Suppressor macrophage treated with lipopolysaccharide for 4 hours (primary cell): ENCODE results near the gene XYLT1.

Source experiments
- DNase-seq: peaks from one replicate; pipeline ENCODE4 v3.0.0-alpha.2; 2020

The XYLT1 gene

DNA sequence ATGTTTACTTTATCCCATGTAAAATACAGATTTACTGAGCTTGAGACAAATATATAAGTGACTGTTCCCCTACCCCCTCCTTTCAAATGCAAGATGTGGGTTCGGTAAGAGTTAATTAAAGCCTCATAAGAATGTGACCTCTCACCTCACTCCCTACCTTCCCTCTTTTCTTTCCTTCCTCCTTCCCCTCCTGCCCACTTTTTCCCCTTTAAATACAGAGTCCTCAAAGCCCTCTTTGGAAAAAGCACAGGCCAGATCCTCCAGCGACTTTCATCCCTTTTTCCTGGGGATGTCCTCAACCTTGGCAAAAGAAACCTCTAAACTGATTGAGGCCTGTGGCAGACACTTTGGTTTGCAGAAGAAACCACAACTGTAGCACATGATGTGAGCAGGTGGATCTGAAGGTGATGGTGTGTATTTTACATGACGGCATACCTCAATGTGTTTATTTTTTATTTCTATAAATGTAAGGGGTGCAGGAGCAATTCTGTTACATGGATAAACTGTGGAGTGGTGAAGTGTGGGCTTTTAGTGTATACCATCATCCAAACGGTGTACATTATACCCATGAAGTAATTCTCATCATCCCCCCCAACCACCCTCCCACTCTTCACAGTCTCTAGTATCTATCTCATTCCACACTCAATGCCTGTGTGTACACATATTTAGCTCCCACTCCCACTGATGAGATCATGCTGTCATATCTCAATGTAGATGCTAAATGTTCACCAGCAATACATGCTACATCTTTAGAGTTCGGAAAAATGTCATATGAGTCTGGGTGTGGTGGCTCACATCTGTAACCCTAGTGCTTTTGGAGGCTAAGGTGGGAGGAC is 77.7 kb downstream of the XYLT1 start:
- no peak for DNase-seq

DNA sequence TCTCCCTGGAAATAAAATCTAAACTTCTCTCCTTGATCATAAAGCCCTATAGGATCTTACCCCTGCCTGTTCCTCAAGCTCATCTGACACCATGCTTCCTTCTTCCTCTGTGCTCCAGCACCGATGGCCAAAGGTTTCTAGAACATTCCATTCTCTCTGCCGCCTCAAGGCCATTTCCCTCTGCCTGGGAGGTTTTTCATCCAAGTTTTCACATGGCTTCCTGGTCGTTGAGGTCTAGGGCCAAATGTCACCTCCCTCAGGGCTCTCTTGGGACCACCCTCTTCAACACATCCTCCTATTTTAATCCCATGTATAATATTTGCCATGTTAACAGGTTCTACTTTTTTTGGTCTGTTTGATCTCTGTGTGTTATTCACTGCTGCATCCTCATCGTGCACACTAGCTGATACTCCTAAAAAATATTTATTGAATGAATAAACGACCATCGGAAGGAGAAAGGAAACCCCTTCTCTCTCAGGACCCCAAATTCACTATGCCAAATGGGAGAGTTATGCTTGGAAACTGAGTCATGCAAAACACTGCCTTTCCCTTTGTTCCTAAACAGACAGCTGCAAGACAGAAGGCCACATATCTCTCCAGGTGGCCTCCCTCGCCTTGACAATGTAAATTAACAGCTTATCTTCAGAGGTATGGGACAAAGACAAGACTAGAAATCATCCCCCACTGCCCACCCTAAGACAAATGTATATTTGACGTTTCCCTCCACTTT is 78.5 kb downstream of the XYLT1 start:
- DNase-seq = no peak

DNA sequence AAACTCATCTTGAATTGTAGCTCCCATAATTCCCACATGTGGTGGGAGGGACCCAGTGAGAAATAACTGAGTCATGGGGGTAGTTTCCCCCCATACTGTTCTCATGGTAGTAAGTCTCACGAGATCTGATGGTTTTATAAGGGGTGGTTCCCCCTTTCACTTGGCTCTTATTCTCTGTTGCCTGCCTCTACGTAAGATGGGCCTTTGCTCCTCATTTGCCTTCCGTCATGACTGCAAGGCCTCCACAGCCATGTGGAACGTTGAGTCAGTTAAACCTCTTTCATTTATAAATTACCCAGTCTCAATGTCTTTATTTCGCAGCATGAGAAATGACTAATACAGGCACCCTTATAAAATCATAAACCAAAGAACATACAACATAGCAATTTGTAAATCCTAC is 79.0 kb downstream of the XYLT1 start:
- DNase-seq = no peak

DNA sequence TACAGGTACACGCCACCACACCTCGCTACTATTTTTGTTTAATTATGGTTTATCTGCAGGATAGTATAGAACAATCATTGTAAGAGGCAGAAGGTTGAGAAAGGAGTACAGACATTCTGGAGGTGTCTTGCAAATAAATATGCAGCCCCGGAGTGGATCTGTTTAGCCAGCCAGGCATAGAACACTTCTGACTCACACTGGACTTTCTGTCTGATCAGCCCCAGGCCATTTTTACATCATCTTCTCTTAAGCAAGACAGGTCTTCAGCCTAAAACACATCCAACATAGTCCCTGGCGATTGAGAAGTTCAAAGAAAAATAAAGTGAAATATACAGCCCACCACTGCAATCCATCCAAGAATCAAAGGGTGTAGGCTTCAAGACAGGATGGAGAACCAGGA is 81.4 kb downstream of the XYLT1 start:
- DNase-seq = no peak

DNA sequence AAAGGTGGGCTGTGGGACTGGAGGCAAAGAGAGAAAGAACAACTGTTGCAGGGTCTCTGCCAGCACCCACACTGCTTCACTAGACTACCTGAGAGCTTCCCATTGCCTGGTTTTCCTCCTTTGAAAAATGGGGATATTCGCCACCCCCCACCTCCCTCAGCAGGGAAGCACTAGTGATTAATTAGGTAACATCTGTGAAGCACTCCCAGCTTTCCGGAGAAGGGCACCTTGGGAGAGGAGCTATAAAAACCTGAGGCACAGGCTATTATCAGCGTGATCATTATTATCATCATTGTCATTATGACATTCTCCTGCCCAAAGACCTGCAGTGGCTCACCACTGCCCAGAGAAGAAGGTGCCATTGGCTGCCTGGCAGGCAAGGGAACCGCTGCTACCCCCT is 83.5 kb downstream of the XYLT1 start:
- no peak for DNase-seq

DNA sequence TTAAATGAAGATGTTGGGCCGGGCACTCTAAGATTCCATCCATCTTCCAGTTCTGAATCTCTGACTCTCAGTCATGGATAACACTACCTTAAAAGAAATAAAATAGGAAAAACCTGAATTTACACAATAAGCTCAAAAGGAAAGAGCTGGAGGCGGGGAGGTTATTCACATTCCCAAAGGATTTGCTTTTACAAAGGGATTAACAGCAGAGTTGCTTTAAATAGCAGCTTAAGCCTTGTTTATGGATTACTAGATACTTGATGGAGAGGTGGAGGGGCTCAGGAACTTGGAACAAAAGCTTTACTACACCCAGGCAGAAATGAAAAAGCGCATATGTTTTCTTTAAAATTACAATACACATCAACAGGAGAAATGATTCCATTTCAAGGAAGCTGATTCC is 84.5 kb downstream of the XYLT1 start:
- no peak for DNase-seq

DNA sequence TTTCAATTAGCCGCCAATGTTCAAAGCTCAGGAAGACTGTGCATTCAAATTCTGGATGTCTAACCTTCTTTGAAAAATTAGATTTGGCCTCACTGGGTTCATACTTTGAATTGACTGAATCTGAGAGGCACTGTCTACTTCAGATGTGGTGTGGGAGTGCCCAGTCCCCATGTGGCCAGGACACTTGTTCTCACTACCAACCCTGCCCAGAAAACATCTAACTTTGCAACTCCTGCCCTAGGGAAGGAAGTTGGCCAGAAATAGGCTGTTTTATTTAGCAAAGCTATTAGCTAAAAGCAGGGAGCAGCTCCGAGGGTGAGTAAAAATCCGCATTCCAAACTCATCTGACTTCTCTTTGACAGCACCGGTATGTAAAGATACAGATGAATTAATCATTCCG is 86.3 kb downstream of the XYLT1 start:
- no peak for DNase-seq

DNA sequence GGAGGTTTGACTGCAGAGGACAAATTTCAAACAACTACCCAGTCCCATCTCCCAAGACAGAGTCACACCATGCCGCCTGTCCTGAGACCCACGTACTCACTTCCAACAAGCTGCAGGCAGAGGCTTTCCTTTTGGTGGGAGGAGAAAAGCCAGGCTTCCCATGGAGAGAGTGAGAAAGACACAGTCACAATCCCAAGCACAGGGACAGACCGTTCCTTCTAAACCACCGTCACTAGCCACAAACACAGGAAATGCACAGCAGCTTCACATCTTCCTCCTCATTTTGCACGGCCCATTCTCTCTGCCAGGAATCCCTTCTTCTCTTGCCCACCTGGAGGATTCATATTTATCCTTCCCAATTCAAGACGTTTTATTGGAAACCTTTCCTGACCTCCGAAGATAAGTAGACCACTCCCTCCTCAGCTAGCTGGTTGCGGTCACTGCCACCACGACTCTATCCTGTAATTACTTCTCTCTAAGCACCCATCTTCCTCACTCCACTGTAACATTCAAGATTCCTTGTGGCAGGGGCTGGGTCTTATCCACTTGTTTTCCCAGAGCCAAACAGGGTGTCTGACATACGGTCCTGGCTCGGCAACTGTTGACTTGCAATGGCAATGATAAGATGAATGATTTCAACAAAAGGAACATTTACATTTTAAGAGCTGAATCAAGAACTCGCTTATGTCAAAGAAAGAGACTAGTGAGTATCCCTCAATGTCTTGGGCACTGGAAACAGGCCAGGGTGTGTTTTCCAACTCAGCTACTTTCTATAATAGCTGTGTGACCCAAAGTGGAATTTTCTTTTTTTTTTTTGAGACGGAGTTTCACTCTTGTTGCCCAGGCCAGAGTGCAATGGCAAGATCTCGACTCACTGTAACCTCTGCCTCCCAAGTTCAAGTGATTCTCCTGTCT is 87.6 kb downstream of the XYLT1 start:
- DNase-seq = peak; percentile 42

DNA sequence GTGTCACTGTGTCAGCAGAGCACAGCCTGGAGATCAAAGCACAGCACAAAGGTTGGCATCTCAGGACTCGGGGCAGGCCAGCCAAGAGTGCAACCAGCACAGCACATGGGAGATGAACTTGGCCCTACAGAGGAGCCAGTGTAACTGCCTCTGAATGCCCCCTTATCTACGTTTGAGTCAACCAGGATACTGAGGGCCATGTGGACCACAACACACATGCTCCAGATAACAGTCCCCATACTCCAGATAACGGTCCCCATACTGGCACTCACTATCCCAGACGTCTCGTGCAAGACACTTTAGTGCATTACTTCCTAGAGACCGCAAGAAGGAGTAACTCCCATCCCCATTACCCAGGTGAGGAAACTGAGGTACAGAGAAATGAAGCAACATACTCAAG is 88.2 kb downstream of the XYLT1 start:
- no peak for DNase-seq

DNA sequence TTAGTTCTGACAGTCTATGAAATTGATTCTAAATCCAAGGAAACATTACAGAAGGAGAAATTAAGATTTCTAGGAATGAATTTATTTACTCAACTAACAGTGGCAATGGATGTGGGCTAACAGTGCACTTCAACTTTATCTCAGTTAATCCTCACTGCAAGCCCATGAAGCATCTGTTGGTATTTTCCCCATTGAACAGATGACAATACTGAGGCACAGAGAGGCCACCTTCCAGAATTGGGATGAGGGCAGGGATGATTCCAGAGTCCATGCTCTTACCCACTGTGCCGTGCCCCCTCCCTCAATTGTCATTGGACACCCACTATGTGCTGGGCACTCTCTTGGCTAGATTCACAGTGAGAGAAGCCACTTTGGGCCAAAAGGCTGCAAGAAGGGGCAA is 89.0 kb downstream of the XYLT1 start:
- no peak for DNase-seq

DNA sequence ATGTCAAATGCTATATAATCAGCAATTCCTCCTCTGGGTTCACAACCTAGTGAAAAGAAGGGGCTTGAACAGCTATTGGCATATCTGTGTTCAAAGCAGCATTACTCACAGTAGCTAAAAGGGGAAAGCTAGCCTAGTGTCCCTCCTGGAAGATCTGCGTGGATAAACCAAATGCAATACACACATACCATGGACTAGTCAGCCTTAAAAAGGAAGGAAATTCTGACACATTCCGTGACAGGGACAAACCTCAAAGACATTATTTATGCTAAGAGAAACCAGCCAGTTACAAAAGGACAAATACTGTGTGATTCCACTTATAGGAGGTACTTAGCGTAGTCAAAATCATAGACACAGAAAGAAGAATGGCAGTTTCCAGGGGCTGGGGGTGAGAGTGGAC is 90.1 kb downstream of the XYLT1 start:
- DNase-seq = peak; percentile 93

DNA sequence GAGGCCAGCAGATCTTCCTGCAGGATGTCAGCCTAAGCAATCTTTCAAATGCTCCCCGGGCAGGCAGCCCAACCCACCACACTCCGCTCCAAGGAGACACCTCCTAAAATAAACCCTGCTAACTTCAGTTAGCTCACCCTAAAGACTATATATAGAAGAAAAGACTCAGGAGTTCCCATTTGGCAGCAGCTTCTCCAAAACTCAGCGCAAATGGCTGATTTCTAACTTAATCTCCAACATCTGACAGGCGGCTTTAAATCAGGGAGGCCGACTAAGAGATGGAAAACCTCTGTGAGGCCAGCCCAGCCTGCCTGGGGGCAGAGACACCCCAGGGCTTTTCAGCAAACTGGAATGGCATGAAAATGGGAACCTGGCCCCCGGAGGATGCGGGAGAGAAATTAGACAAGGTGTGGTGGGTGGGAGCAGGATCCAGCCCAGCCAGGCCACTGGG is 91.6 kb downstream of the XYLT1 start:
- DNase-seq = no peak

DNA sequence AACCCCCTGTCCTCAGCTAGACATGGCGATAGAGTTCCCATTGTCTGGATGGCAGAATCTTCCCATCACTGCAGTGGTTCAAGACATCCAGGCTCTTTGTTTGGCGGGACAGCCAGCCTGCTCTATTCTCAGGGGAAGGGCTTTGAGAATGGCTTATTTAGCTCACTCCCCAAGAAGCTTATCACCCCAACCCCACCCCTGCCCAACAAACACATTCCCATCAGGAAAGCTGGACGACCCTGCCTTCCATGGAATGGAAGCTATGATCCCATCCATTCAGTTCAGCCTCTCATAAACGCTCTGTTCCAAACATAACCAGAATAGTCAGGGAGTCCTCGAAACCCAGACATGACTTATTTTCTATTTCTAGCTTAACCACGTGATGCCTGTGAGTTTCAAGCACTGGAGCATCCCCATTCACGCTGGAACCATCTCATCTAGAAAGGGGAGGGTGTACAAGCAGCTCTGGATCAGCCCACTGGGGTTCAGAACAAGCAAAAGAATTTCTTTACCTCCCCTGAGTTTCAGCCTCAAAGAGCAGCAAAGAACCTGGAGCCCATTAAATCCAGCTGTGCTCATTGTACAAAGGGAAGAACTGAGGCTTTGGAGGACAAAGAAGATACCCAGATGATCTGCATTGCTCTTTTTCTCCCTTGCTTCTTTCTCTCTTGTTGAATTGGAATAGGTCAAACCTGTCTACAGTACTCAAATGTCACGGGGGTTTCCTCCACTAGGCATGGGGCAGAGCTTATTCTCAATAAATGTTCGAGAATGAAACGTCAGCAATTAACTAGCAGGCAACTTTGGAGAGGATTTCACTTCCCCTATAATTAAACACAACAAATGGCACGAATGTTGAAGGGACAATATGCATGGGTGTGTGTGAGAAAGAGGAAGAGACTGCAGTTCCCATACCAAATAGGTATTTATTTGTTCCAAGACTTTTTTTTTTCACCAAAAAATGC is 93.1 kb downstream of the XYLT1 start:
- DNase-seq = peak; percentile 86

DNA sequence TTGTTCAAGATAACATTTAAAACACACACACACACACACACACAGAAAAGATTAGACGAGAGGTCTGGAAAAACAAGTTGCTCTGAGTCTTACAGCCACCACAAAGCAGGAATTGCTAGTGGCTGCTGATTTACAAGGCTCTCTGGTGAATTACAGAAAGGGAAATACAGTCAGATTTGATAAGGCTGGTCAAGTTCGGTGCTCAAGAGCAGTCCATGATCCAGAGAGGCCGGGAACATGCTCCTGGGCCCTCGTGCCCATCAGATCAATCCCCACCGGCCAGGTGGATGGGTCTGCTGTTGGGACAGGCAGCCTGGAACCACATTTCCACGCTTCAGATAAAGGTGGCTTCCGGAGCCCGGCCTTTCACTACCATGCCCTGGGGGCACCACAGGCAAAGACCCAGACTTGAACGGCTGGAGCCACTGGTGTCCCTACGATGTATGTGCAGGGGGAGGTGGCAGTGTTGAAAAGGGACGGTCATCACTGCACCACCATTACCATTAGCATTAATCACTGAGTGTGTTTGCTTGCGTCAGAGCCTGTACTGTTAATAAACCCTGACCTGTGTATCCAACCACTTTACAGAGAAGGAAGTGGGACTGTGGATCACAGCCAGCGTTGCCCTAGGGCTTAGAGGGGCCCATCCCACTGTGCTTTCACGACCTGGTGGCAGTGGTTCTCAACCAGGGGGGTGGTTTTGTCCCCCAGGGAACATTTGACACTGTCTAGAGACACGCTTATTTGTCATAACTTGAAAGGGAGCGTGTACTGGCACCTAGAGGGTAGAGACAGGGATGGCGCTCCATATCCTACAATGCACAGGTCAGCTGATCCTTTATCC is 95.1 kb downstream of the XYLT1 start:
- peak; percentile 66 for DNase-seq

DNA sequence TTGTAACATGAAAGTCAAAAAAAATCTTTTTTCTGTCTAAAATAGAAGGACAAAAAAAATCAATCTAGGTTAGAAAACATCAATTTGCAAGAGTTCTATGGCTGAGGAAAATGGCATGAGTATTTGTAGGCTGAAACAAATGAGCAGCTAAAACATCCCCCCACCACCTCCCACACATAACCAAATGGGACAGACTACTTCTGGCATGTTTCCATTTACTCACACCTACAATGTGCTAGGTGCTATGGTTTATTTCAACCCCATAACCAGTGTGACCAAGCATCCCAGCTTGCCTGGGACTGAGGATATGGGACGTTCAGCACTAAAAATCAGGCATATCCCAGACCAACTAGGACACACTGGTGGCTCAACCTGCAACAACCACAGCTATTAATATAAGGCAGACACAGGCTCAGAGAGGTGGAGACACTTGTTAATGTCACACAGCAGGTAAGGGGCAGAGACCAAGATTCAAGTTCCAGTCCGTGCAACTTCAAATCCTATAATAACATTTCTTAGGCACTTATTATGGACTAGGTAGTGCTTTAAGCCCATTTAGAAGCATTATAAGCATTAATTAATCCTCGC is 96.0 kb downstream of the XYLT1 start:
- DNase-seq = no peak

DNA sequence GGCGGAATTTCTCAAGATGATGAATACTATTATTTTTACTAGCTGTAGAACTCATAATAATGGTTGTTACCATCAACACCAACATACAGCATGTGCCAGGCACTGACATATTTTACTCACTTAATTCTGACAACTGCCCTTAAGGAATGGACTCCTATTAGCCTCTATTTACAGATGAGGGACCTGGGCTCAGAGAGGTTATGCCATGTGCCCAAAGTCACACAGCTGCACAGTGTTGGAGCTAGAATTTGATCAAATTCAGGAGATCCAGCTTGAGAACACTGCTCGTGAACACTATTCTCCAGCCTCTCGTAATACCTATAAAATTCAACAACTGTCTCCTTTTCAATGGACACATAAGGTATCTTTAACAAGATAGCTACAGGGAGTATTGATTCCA is 97.2 kb downstream of the XYLT1 start:
- no peak for DNase-seq

DNA sequence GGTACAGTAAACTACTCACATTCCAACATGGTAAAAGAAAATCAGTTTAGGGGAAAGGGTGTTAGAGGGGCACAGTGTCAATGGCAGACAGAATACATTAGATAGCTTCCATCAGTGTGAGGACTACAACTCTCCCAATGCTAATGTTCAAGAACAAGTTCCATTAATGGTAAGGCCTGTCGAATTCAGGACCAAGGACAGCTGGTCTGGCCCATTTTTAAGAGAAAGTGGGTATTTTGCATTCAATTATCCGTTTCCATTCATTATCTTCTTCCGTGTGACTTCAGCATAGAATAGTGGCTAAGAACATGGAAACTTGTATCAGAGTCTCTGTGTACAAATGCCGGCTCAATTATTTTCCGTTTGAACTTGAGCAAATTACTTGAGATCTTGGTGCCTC is 98.4 kb downstream of the XYLT1 start:
- DNase-seq = no peak

DNA sequence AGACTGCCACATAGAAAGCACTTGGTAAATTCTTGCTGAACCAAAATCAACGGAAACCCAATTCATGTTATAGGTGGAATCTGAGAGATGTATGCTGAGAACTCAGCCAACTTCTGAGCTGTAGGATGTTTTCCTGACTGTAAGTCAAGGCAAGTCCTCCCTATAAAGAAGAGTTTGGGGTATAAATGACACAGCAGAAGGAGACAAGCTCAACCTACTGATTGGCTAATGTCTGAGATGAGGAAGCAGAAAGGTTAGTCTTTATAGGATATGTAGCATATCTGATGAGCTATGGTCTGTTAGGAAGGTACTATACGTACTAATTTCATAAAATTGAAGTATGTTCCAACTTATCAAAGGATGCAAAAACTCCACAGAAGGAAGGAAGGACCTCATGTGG is 99.5 kb downstream of the XYLT1 start:
- DNase-seq = no peak

DNA sequence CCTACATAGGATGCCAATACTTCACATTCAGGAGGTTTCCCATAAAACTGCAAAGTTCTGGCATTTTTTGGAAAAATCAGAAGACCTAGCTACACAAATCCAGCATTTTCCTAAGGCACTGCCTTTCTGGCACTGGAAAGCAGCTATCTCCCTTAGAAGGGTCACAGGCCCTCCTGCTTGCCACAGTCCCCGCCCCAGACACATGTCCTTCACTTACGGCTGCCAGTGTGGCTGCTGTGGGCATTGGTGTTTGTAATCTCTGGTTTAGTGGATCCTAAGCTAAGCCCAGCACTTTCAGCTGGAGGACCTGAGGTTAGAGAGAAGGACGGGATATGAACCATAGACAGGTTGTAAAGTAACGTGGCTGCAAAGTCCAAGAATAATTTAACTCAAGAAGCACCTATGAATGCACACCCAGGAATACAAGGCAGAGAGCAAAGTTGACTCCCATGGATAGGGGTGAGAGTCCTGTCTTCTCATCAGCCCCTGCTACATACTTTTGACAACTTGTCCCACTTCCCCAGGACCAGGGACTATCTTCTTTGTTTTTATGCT is 100.0 kb downstream of the XYLT1 start:
- no peak for DNase-seq

DNA sequence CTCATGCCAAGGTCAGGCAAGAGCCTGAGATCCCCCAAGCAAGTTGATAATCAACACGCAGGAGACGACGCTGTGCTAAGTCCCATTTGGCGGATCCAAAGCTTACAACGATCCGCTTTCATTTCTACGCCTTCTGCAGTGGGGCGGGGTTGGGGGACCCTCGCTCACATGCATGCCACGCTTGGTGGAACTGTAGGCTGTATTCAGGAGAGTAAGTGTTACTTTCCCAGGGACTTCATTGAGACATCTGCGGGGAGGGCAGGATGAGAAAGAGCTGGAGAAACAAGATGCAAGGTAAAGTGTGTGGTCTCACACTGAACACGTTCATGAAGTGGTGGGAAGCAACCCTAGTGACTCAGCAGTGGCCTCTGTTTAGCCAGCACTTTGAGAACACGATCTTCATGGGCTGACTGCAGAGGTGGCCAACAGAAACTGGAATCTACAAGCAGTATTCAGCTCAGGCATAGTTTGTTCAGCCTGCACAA is 100.5 kb downstream of the XYLT1 start:
- DNase-seq = peak; percentile 52
